Measurements from ENCODE around the gene ATF7IP2.
"Not testable (repeated sequence)": the region's sequence is repeated elsewhere in the genome, so short reads cannot be mapped to it uniquely, and the experiment has no call there.

Gene ATF7IP2

DNA sequence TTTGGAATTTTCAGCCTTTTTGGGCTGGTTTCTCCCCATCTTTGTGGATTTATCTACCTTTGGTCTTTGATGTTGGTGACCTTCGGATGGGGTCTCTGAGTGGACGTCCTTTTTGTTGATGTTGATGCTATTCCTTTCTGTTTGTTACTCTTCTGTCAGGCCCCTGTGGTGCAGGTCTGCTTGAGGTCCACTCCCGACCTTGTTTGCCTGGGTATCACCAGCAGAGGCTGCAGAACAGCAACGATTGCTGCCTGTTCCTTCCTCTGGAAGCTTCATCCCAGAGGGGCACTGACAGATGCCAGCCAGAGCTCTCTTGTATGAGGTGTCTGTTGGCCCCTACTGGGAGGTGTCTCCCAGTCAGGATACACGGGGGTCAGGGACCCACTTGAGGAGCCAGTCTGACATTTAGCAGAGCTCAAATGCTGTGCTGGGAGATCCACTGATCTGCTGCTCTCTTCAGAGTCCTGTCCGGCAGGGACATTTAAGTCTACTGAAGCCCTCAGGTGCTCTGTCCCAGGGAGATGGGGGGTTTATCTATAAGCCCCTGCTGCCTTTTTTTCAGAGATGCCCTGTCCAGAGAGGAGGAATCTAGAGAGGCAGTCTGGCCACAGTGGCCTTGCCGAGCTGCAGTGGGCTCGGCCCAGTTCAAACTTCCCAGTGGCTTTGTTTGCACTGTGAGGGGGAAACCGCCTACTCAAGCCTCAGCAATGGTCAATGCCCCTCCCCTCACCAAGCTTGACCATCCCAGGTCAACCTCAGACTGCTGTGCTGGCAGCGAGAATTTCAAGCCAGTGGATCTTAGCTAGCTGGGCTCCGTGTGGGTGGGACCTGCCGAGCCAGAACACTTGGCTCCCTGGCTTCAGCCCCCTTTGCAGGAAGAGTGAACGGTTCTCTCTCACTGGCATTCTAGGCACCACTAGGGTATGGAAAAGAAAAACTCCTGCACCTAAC is 66.6 kb downstream of the ATF7IP2 start:
- DNase-seq (ENCODE audit: low spot score), result not testable (repeated sequence)

DNA sequence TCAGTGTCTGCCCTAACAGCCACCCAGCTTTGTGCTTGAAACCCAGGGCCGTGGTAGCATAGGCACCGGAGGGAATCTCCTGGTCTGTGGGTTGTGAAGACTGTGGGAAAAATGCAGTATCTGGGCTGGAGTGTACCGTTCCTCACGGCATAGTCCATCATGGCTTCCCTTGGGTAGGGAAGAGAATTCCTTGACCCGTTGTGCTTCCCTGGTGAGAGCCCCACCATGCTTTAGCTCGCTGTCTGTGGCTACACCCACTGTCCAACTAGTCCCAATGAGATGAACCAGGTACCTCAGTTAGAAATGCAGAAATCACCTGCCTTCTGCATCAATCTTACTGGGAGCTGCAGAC is 67.3 kb downstream of the ATF7IP2 start:
- DNase-seq (ENCODE audit: low spot score), result no peak

GRCh38 chr16:10465821-10466220 is 80.0 kb downstream of the ATF7IP2 start:
- DNase-seq (ENCODE audit: low spot score), result no peak

- DNase-seq (ENCODE audit: low spot score), result no peak
These were observed 80.5 kb downstream of the ATF7IP2 start for GRCh38 chr16:10466313-10466712.

DNA sequence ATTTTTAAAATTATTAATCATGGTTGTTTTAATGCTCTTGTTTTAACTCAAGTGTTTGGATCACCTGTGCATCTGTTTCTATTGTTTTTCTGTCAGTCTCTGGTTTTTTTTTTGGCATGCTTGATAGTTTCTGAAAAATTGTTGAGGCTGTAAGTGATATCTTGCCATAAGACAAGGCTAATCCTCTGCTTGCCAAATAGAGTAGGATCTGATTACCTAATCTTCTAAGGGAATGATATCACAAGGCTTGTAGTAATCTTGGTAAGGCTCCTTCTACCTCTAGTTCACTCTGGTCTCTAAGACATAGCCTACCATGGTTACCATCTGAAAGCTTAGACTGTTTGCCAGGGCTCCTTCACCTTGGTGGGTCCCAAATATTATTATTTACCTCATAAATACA is 81.0 kb downstream of the ATF7IP2 start:
- DNase-seq (ENCODE audit: low spot score), result no peak

DNA sequence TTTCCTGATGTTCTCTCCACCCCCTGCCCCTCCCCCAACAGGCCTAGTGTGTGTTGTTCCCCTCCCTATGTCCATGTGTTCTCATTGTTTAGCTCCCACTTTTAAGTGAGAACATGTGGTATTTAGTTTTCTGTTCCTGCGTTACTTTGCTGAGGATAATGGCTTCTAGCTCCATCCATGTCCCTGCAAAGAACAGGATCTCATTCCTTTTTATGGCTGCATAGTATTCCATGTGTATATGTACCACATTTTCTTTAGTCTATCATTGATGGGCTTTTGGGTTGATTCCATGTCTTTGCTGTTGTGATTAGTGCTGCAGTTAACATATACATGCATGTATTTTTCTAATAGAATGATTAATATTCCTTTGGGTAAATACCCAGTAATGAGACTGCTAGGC is 90.8 kb downstream of the ATF7IP2 start:
- not testable (repeated sequence) for DNase-seq (ENCODE audit: low spot score)

GRCh38 chr16:10480151-10480550 is 94.3 kb downstream of the ATF7IP2 start:
- no peak for DNase-seq (ENCODE audit: low spot score)

- DNase-seq (ENCODE audit: low spot score), result no peak
These were observed 99.3 kb downstream of the ATF7IP2 start for GRCh38 chr16:10485159-10485558.

DNA sequence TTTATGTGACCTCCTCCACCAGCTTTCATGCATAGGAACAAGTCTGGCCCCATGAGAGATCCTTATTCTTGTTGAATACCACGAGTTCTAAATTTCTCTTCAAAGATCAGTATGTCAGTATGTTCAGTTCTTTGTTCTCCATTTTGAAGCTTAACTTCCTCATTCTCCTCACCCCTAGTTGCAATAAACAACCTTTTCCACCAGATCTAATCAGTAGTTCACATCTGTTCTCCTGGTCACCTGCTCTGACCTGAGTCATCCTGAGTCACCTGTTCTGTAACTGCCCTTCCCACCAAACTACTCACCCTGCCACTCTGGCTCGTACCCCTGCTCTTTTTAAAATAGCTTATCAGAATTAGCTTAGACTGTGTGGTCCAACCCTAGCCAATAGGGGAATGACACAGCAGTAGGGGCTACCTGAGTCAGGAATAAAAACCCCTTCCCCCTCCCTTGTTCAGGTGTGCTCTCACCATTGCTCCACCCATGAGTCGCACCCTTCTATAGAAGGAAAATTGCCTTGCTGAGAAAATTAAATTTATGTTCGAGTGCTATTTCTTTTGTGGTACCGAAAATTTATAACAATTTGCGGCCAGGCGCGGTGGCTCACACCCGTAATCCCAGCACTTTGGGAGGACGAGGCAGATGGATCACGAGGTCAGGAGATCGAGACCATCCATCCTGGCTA is 100.0 kb downstream of the ATF7IP2 start:
- no peak for DNase-seq (ENCODE audit: low spot score)

- no peak for DNase-seq (ENCODE audit: low spot score)
These were observed 104.3 kb downstream of the ATF7IP2 start for GRCh38 chr16:10490141-10490540.

DNA sequence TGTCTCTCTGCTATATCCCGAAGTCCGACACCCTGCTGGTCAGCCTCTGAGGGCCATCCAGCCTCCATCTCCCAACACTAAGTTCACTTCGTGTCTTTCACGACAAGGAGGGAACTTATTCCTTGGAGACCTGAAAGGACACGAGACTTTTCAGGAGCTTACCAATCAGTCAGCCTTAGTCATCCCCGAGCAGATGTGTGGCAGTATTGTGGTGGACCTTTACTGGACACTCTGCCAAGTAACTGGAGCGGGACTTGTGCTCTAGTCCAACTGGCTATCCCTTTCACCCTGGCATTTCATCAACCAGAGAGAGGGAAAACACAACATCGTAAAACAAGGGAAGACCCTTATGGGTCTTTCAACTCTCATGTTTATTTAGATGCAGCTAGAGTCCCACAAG is 107.4 kb downstream of the ATF7IP2 start:
- DNase-seq (ENCODE audit: low spot score), result no peak

- DNase-seq (ENCODE audit: low spot score), result no peak
These were observed 108.6 kb downstream of the ATF7IP2 start for GRCh38 chr16:10494343-10495030.

GRCh38 chr16:10495031-10495345 is 109.1 kb downstream of the ATF7IP2 start:
- DNase-seq (ENCODE audit: low spot score), result no peak

DNA sequence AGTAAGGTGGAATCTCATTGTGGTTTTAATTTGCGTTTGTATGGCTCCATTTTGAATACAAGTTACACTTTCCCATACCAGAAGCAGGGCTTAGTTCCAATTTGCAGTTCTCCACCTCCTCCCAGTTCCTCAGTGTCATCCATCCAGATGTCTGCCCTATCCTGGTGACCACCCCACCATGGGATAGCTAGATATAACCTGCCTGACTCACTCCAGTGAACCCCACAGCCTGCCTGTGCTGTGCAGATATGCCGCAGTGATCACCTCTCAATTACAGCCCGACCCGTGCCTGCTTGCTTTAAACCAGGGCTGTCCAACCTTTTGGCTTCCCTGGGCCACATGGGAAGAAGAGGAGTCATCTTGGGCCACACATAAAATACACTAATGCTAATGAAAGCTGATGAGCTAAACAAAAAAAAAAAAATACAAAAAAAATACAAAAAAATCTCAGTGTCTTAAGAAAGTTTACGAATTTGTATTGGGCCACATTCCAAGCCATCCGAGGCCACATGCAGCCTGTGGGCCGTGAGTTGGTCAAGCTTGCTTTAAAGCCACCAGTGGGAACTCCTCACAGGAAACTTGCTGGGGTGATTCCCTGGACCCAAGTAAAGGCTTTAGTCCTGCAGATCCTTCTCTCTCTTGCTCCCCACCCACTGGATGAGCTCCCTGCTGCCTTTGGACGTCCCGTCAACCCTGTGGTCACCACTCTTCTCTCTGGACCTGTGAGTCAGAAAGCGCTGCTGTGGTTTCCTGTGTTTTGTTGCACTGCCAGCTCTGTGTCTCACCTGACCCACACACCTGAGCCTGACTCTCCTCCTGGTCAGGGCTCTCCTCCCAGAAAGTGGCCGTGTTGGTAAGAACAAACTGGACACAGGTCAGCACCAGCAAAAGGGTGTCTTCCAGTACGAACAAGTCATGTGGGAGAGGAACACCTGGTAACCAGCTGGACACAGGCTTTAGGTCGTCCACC is 111.6 kb downstream of the ATF7IP2 start:
- no peak for DNase-seq (ENCODE audit: low spot score)

GRCh38 chr16:10500582-10500981 is 114.7 kb downstream of the ATF7IP2 start:
- DNase-seq (ENCODE audit: low spot score), result no peak

GRCh38 chr16:10501016-10501607 is 115.3 kb downstream of the ATF7IP2 start:
- no peak for DNase-seq (ENCODE audit: low spot score)

- no peak for DNase-seq (ENCODE audit: low spot score)
These were observed 116.9 kb downstream of the ATF7IP2 start for GRCh38 chr16:10502776-10503175.

DNA sequence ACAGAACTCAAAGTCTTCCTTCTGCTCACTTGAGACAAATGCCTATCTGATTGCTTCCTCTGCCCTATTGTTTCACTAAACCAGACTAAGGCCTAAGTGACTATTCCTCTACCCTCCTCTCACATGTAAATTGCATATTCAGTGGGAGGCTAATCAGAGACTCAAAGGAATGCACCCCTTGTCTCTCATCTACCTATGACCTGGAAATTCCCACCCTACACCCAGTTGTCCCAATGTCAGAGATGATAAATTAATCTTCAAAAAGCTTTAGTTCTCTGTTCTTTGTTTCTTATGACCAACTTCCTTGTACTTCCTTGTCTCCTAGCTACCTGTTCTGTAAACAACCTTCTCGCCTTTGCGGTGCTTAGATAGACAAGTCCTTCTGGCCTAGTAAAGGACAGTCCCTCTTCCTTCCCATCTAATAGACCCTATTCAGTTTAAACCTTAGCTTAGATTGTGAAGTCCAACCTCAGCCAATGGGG is 118.6 kb downstream of the ATF7IP2 start:
- DNase-seq (ENCODE audit: low spot score), result no peak

DNA sequence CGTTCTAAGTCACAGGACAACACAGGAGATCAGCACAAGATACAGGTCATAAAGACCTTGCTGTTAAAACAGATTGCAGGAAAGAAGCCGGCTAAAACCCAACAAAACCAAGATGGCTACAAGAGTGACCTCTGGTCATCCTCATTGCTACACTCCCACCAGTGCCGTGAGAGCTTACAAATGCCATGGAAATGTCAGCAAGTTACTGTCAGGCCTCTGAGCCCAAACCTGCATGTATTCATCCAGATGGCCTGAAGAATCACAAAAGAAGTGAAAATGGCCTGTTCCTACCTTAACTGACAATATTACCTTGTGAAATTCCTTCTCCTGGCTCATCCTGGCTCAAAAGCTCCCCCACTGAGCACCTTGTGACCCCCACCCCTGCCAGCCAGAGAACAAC is 119.4 kb downstream of the ATF7IP2 start:
- not testable (repeated sequence) for DNase-seq (ENCODE audit: low spot score)

DNA sequence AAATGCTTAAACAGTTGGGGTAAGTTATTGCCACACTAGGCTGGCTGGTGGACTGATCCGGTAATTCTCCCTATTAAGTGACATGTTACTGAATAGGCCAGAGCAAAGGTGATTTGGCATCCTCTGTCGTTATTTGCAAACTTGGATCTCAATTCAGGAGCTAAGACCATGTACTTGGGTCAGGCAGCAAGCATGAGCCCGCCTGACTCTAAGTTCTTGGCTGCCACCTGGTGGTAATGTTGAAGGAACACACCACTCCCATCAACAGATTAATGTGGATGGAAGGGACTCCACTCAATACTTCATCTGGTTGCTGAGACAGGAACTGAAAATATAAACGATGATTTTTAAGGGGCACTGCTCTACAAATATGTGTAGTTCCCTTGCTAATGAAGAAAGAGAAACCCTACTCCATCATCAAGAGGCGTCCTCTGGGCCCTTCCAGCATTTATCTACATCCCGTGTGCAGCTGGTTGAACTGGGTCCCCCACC is 123.7 kb downstream of the ATF7IP2 start:
- DNase-seq (ENCODE audit: low spot score), result peak; percentile 75

DNA sequence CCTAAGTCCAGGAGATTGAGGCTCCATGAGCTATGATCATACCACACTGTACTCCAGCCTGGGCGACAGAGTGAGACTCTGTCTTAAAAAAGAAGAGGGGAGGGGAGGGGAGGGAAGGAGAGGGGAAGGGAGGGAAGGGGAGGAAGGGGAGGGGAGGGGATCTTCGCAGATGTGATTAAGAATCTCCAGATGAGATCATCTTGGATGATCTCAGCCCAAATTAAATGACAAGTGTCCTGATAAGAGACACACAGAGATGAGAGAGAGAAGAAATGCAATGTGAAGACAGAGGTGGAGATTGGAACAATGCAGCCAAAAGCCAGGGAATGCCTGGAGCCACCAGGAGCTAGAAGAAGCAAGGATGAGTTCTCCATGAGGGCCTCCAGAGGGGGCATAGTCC is 124.4 kb downstream of the ATF7IP2 start:
- no peak for DNase-seq (ENCODE audit: low spot score)

All from CD4-positive, alpha-beta T cell treated with Interleukin-6 at 100 ng/mL for 8 hours (primary cell).